ENCODE results near the gene FNDC3B.

DNA sequence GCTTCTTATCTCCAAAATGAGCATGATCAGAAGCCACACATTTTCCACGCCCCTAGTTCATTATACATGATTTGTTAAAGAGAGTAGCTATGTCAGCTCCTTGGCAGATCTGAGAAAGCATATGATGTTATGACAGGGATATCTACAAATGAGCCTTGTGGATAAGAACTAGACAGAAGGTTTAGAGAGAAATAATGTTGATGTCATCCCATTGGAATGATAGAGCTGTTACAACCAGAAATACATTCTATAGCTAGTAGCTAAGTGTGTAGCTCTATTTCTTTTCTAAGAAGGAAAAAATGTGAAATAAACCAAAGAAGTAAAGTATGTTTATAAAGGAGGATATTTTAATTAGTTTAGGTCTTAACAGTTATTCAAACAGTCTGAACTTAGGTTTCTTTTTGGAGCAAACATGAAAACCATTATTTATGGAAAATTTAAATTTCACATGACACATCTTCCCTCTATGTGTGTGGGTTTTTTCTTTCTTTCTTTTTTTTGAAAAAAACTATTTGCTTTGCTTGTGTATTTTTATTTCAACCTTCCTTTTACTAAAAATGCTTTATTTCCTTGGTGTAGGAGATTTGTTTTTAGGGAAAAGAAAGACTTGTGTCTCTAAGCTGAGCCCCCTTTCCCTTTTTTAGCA is 241.2 kb downstream of the FNDC3B start:
- TF ChIP-seq, protein P1, sequence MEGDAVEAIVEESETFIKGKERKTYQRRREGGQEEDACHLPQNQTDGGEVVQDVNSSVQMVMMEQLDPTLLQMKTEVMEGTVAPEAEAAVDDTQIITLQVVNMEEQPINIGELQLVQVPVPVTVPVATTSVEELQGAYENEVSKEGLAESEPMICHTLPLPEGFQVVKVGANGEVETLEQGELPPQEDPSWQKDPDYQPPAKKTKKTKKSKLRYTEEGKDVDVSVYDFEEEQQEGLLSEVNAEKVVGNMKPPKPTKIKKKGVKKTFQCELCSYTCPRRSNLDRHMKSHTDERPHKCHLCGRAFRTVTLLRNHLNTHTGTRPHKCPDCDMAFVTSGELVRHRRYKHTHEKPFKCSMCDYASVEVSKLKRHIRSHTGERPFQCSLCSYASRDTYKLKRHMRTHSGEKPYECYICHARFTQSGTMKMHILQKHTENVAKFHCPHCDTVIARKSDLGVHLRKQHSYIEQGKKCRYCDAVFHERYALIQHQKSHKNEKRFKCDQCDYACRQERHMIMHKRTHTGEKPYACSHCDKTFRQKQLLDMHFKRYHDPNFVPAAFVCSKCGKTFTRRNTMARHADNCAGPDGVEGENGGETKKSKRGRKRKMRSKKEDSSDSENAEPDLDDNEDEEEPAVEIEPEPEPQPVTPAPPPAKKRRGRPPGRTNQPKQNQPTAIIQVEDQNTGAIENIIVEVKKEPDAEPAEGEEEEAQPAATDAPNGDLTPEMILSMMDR (IDR thresholded peaks at IDR 0.05), result no peak
- no peak for TF ChIP-seq ZFX (IDR thresholded peaks at IDR 0.05; ENCODE audit: borderline replicate concordance)
